ENCODE measurements around the gene BAG3.
A peak's percentile ranks its signal among the peaks of the same experiment; 100 is the strongest.
"Not testable (repeated sequence)": the region's sequence is repeated elsewhere in the genome, so short reads cannot be mapped to it uniquely, and the experiment has no call there.

BAG3 gene

GRCh38 chr10:119650692-119651513 is at the start of gene BAG3:
Gene BAG3 (plus strand): TSS chr10:119651380. CDS start chr10:119651676, 296 bp downstream.
- DNase-seq, result peak; percentile 90

- DNase-seq, result no peak
Observed at GRCh38 chr10:119602241-119603095, 48.7 kb upstream of the BAG3 start.

GRCh38 chr10:119604468-119604867 is 46.7 kb upstream of the BAG3 start:
- DNase-seq, result no peak

- DNase-seq, result peak; percentile 47
Observed at GRCh38 chr10:119608316-119609155, 42.6 kb upstream of the BAG3 start.

- no peak for DNase-seq
Observed at GRCh38 chr10:119609516-119609915, 41.7 kb upstream of the BAG3 start.

- DNase-seq, result no peak
Observed at GRCh38 chr10:119611433-119611832, 39.7 kb upstream of the BAG3 start.

GRCh38 chr10:119613741-119614140 is 37.4 kb upstream of the BAG3 start:
- DNase-seq, result no peak

- DNase-seq, result no peak
Observed at GRCh38 chr10:119614686-119615085, 36.5 kb upstream of the BAG3 start.

GRCh38 chr10:119616882-119617570 is 34.2 kb upstream of the BAG3 start:
- DNase-seq, result no peak

- no peak for DNase-seq
Observed at GRCh38 chr10:119619215-119619614, 32.0 kb upstream of the BAG3 start.

- not testable (repeated sequence) for DNase-seq
Observed at GRCh38 chr10:119619811-119620210, 31.4 kb upstream of the BAG3 start.

- no peak for DNase-seq
Observed at GRCh38 chr10:119620241-119621077, 30.7 kb upstream of the BAG3 start.

- DNase-seq, result no peak
Observed at GRCh38 chr10:119621078-119621384, 30.1 kb upstream of the BAG3 start.

- no peak for DNase-seq
Observed at GRCh38 chr10:119625570-119626280, 25.5 kb upstream of the BAG3 start.

GRCh38 chr10:119630300-119630699 is 20.9 kb upstream of the BAG3 start:
- DNase-seq, result no peak

GRCh38 chr10:119633538-119634218 is 17.5 kb upstream of the BAG3 start:
- DNase-seq, result no peak

GRCh38 chr10:119634219-119634544 is 17.0 kb upstream of the BAG3 start:
- no peak for DNase-seq

GRCh38 chr10:119637631-119638030 is 13.5 kb upstream of the BAG3 start:
- no peak for DNase-seq

- DNase-seq, result no peak
Observed at GRCh38 chr10:119638982-119639381, 12.2 kb upstream of the BAG3 start.

- no peak for DNase-seq
Observed at GRCh38 chr10:119640384-119640783, 10.8 kb upstream of the BAG3 start.
